Keratinocyte (primary cell): ENCODE data around the gene CKLF.

Experiments
- CTCF ChIP-seq, 3 experiments: IDR thresholded peaks in 1 of 3; conservative IDR thresholded peaks in 1 of 3; optimal IDR thresholded peaks in 1 of 3; 2 replicates in 2 of 3; 3 replicates in 1 of 3; pipeline versions ENCODE3 to v1.5.1; 2011; ENCODE audit warnings: low read length in 3 of 3, mild to moderate bottlenecking in 3 of 3, moderate library complexity in 2 of 3, control low read depth in 1 of 3, inconsistent platforms in 1 of 3; ENCODE audit not compliant: insufficient read depth in 2 of 3; ENCODE audit errors: extremely low read depth in 1 of 3
- EZH2 ChIP-seq: IDR thresholded peaks from one replicate; pipeline ENCODE4 v1.6.1; 2012; ENCODE audit warnings: inconsistent platforms, mild to moderate bottlenecking, low read length, moderate library complexity

- TF ChIP-seq CTCF (optimal IDR thresholded peaks at IDR 0.05 in 1 of 3, IDR thresholded peaks at IDR 0.05 in 1 of 3, conservative IDR thresholded peaks at IDR 0.05 in 1 of 3; ENCODE audit: extremely low read depth in 1 of 3, insufficient read depth in 2 of 3, low read length in 3 of 3) (no peak), EZH2 (no peak)
Measured at GRCh38 chr16:66609139-66609510, 56.7 kb downstream of the CKLF start.
